GM12878 (cell line): Measurements from ENCODE around the gene AKAP7. TPM values are rescaled to one million over a fixed set of nuclear protein-coding genes. Genes with fewer than 3 reads are reported as not detected.

Experiments
- ATAC-seq: fragments of 200-7000 bp; cut with Tn5 transposase; 3 replicates; pipeline ENCODE4 v1.9.1; 2020; ENCODE audit warnings: mild to moderate bottlenecking, moderate library complexity
- BruUV-seq: library from RNA; stranded (reverse); fragments of 400-500 nt; replicated peaks from 2 replicates; lab custom pipeline; 2021; lab: Mats Ljungman, UMichigan
- CTCF ChIA-PET: fragments of 300-600 bp; sonication (Branson Sonifier 250); formaldehyde crosslinking; extraction: SDS; loops from one replicate; lab custom pipeline; 2021; ENCODE audit warnings: inconsistent platforms; lab: Yijun Ruan, JAX
- POLR2A ChIA-PET: fragments of 350-600 bp; formaldehyde crosslinking; extraction: SDS; loops from one replicate; lab custom pipeline; 2021; ENCODE audit warnings: inconsistent platforms; lab: Charles Lee
- RAD21 ChIA-PET: fragments of 300-600 bp; sonication (Branson Sonifier 250); formaldehyde crosslinking; loops from one replicate; lab custom pipeline; 2023; ENCODE audit warnings: antibody characterized with exemption; ENCODE audit not compliant: unreplicated experiment; lab: Charles Lee
- SMC1A ChIA-PET: fragments of 300-600 bp; sonication (Branson Sonifier 250); formaldehyde crosslinking; loops from one replicate; lab custom pipeline; 2023; ENCODE audit not compliant: unreplicated experiment, uncharacterized antibody; lab: Charles Lee
- DNase-seq: peaks from one replicate; pipeline ENCODE4 v3.0.0-alpha.2; 2011; ENCODE audit warnings: low read depth, low spot score
- FAIRE-seq: peaks from 3 replicates; lab custom pipeline; 2011; peaks lifted over from hg19 to GRCh38; lab: Jason Lieb, UNC
- H2AFZ ChIP-seq: 2 replicates; pipeline ENCODE4 v1.6.0; 2011; ENCODE audit warnings: low read depth, low read length, control low read depth; ENCODE audit not compliant: control insufficient read depth
- H3K27ac ChIP-seq: 2 replicates; pipeline ENCODE4 v1.5.1; 2011; ENCODE audit warnings: control low read depth; ENCODE audit not compliant: control insufficient read depth, insufficient read depth
- H3K27me3 ChIP-seq, 2 experiments: replicated peaks in 1 of 2; 2 replicates each; pipeline versions ENCODE4 v1.6.0 to v1.6.1; 2011; ENCODE audit warnings: low read length in 1 of 2; ENCODE audit not compliant: control insufficient read depth in 2 of 2, insufficient read depth in 2 of 2
- H3K36me3 ChIP-seq, 2 experiments: 2 replicates each; pipeline ENCODE4 v1.5.1; 2011; ENCODE audit warnings: low read length in 1 of 2; ENCODE audit not compliant: control insufficient read depth in 2 of 2, insufficient read depth in 2 of 2
- H3K4me1 ChIP-seq: 2 replicates; pipeline ENCODE4 v1.6.1; 2011; ENCODE audit warnings: mild to moderate bottlenecking, low read length, moderate library complexity, mixed read lengths; ENCODE audit not compliant: control insufficient read depth, insufficient read depth
- H3K4me2 ChIP-seq: 2 replicates; pipeline ENCODE4 v1.6.0; 2011; ENCODE audit warnings: control low read depth; ENCODE audit not compliant: control insufficient read depth, insufficient read depth
- H3K4me3 ChIP-seq: fragments of 200-600 bp; sonication (generic); 2 replicates; pipeline ENCODE4 v1.5.1; 2016
- H3K79me2 ChIP-seq: 2 replicates; pipeline ENCODE4 v1.6.0; 2011; ENCODE audit warnings: low read length; ENCODE audit not compliant: control insufficient read depth, insufficient read depth
- H3K9ac ChIP-seq: 2 replicates; pipeline ENCODE4 v1.8.0; 2011; ENCODE audit warnings: low read length, control low read depth, mixed read lengths; ENCODE audit not compliant: control insufficient read depth, insufficient read depth
- H3K9me3 ChIP-seq: replicated peaks from 3 replicates; pipeline ENCODE4 v1.5.1; 2011; ENCODE audit warnings: mild to moderate bottlenecking, low read length; ENCODE audit not compliant: control insufficient read depth, insufficient read depth
- H4K20me1 ChIP-seq: 2 replicates; pipeline ENCODE4 v1.6.0; 2011; ENCODE audit not compliant: control insufficient read depth, insufficient read depth
- EZH2 ChIP-seq: IDR thresholded peaks from 2 replicates; pipeline ENCODE4 v1.6.1; 2012; ENCODE audit warnings: low read depth, mild to moderate bottlenecking, control low read depth, inconsistent platforms, low read length, borderline replicate concordance; ENCODE audit not compliant: control insufficient read depth
- FOXK2 ChIP-seq: fragments of 450-650 bp; IDR thresholded peaks from 2 replicates; pipeline ENCODE4 v1.6.1; 2017; ENCODE audit warnings: mild to moderate bottlenecking, moderate library complexity
- RAD21 ChIP-seq: IDR thresholded peaks from 2 replicates; pipeline ENCODE4 v1.6.1; 2011; ENCODE audit warnings: mild to moderate bottlenecking, low read depth, low read length, moderate library complexity; ENCODE audit not compliant: insufficient read depth
- SMC3 ChIP-seq: IDR thresholded peaks from 2 replicates; pipeline ENCODE4 v1.6.1; 2011; ENCODE audit warnings: low read length, improper control_type of control experiment, borderline replicate concordance
- SPI1 ChIP-seq: IDR thresholded peaks from 2 replicates; pipeline ENCODE4 v1.6.1; 2011; ENCODE audit warnings: low read depth, mild to moderate bottlenecking, low read length, moderate library complexity, borderline replicate concordance; ENCODE audit not compliant: insufficient read depth
- SUZ12 ChIP-seq: fragments of 200-600 bp; sonication (generic); IDR thresholded peaks from one replicate; pipeline ENCODE4 v1.6.1; 2018; ENCODE audit warnings: antibody characterized with exemption, mild to moderate bottlenecking; ENCODE audit not compliant: unreplicated experiment
- TCF12 ChIP-seq: IDR thresholded peaks from 2 replicates; pipeline ENCODE4 v1.6.1; 2011; ENCODE audit warnings: low read depth, mild to moderate bottlenecking, low read length
- ZNF384 ChIP-seq: IDR thresholded peaks from 2 replicates; pipeline ENCODE4 v1.6.1; 2012; ENCODE audit warnings: low read depth, mild to moderate bottlenecking, low read length, improper control_type of control experiment, borderline replicate concordance
- WGBS: methylation state at CpG from one replicate; pipeline ENCODE4 v1.1.6; 2016; ENCODE audit warnings: low lambda C conversion rate; ENCODE audit not compliant: insufficient replicate concordance, insufficient coverage; ENCODE audit errors: missing lambda C conversion rate; 5-methylcytosine and 5-hydroxymethylcytosine counted together
- in situ Hi-C: fragments of 300-500 bp; cut with MboI; formaldehyde crosslinking; loops from 9 replicates; pipeline ENCODE4 v1.14.3; 2018; ENCODE audit warnings: mixed read lengths
- intact Hi-C: fragments of 100-400 bp; cut with micrococcal nuclease; formaldehyde crosslinking; loops from one replicate; pipeline ENCODE4 v1.14.2; 2022; ENCODE audit not compliant: unreplicated experiment
- polyA plus RNA-seq, 11 experiments: library from polyadenylated mRNA; depleted of rRNA in 4 of 11; unstranded in 6 of 11; stranded (reverse) in 5 of 11; fragments of >200 nt; fragmentation: Nextera tagmentation in 4 of 11; fragmentation: Illumina TruSeq in 1 of 11; extraction: Ambion mirVana in 4 of 11; extraction: Trizol in 1 of 11; gene quantifications; 1 replicate in 1 of 11; 2 replicates in 10 of 11; pipeline versions ENCODE4 v1.2.1 to v1.2.3, GENCODE V29; 2011 to 2016; ENCODE audit warnings: inconsistent platforms in 2 of 11, missing spikeins in 2 of 11, low read depth in 1 of 11
- total RNA-seq, 4 experiments: library from RNA; depleted of rRNA in 3 of 4; stranded (reverse); fragments of >200 nt in 3 of 4; fragmentation: Illumina TruSeq in 1 of 4; extraction: Trizol in 1 of 4; gene quantifications; 2 replicates each; pipeline versions ENCODE4 v1.2.1 to v1.2.3, GENCODE V29; 2013 to 2021
- TF ChIP-seq, protein P1 (sequence below): fragments of 450-650 bp; IDR thresholded peaks from 2 replicates; pipeline ENCODE4 v1.6.1; 2017; ENCODE audit warnings: low read depth, mild to moderate bottlenecking, moderate library complexity
- TF ChIP-seq, protein P2 (sequence below): fragments of 450-650 bp; IDR thresholded peaks from 2 replicates; pipeline ENCODE4 v1.6.1; 2017; ENCODE audit warnings: antibody characterized with exemption, mild to moderate bottlenecking, moderate library complexity
- TF ChIP-seq, protein P3 (sequence below), 3 experiments: IDR thresholded peaks in 2 of 3; conservative IDR thresholded peaks in 1 of 3; 2 replicates each; pipeline ENCODE4 v1.5.1; 2011; ENCODE audit warnings: low read depth in 3 of 3, low read length in 3 of 3, mild to moderate bottlenecking in 3 of 3, control low read depth in 2 of 3, moderate library complexity in 2 of 3, inconsistent platforms in 1 of 3, mixed read lengths in 1 of 3; ENCODE audit not compliant: control insufficient read depth in 2 of 3, insufficient read depth in 1 of 3; ENCODE audit errors: extremely low read depth in 1 of 3

The AKAP7 gene
- total and polyA plus RNA-seq, 10 of the 15 experiments (the other 5 are each of a cell fraction or from before 2014, with no cell fraction given) = 0.06 to 0.58 (median 0.28) TPM; not detected in 1

DNA sequence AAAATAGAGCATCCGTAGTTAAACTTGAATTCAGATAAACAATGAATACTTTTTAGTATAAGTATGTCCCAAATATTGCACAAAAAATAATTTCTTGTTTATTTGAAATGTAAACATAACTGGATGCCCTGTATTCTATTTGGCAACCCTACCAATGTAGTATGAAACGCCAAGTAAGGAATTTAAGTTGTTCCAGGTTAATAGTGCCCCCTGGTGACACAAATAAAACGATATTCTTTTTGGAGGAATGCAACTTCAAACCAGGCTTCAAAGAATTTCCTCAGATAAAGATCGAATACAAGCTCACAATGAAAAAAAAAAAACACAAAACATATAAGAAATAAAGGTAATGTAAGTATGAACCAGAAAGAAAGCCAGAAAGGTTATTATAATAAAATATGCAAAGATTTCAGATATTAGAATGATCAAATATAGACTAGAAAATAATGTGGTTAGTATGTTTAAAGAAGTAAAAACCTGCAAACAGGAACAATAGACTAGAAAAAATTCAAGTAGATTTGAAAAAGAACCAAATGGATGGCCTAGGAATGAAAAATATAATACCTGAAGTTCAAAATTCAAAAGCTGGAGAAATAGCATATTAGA lies 18.4 kb upstream of the AKAP7 start:
- RAD21 ChIA-PET = interaction anchor here (0.7 to 7.1 kb wide), 14 partner anchors 10 to 794 kb away, joined by 3 to 104 read pairs (median 6); no protein-coding TSS in a partner anchor
- no TSS peak for BruUV-seq
- no peaks in the 10 kb centered on the region for H3K9me3 ChIP-seq
- POLR2A ChIA-PET = interaction anchor here (0.6 kb wide), 1 partner anchor 243 kb away, joined by 5 read pairs; no protein-coding TSS in a partner anchor
- no peak overlapping the region for H3K9ac ChIP-seq
- no peaks in the 10 kb centered on the region for H3K27me3 ChIP-seq
- SMC1A ChIA-PET = interaction anchor here (0.7 to 14.6 kb wide), 21 partner anchors 9 to 795 kb away, joined by 3 to 301 read pairs (median 3); partner anchors contain the start of gene EPB41L2
- WGBS = 18% methylated on average over 4 of the region's 4 CpGs
- H3K36me3 ChIP-seq = no peaks in the 10 kb centered on the region
- peak; percentile 83 for ATAC-seq
- H3K4me2 ChIP-seq = no peak overlapping the region
- no peaks in the 10 kb centered on the region for H3K4me1 ChIP-seq
- H4K20me1 ChIP-seq = no peaks in the 10 kb centered on the region
- H3K4me3 ChIP-seq = no peak overlapping the region
- CTCF ChIA-PET = interaction anchor here (0.7 to 11.7 kb wide), 34 partner anchors 11 to 1095 kb away, joined by 3 to 365 read pairs (median 4); no protein-coding TSS in a partner anchor
- TF ChIP-seq, protein P1, sequence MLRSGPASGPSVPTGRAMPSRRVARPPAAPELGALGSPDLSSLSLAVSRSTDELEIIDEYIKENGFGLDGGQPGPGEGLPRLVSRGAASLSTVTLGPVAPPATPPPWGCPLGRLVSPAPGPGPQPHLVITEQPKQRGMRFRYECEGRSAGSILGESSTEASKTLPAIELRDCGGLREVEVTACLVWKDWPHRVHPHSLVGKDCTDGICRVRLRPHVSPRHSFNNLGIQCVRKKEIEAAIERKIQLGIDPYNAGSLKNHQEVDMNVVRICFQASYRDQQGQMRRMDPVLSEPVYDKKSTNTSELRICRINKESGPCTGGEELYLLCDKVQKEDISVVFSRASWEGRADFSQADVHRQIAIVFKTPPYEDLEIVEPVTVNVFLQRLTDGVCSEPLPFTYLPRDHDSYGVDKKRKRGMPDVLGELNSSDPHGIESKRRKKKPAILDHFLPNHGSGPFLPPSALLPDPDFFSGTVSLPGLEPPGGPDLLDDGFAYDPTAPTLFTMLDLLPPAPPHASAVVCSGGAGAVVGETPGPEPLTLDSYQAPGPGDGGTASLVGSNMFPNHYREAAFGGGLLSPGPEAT = no peak
- TF ChIP-seq FOXK2 = no peak
- TF ChIP-seq, protein P2, sequence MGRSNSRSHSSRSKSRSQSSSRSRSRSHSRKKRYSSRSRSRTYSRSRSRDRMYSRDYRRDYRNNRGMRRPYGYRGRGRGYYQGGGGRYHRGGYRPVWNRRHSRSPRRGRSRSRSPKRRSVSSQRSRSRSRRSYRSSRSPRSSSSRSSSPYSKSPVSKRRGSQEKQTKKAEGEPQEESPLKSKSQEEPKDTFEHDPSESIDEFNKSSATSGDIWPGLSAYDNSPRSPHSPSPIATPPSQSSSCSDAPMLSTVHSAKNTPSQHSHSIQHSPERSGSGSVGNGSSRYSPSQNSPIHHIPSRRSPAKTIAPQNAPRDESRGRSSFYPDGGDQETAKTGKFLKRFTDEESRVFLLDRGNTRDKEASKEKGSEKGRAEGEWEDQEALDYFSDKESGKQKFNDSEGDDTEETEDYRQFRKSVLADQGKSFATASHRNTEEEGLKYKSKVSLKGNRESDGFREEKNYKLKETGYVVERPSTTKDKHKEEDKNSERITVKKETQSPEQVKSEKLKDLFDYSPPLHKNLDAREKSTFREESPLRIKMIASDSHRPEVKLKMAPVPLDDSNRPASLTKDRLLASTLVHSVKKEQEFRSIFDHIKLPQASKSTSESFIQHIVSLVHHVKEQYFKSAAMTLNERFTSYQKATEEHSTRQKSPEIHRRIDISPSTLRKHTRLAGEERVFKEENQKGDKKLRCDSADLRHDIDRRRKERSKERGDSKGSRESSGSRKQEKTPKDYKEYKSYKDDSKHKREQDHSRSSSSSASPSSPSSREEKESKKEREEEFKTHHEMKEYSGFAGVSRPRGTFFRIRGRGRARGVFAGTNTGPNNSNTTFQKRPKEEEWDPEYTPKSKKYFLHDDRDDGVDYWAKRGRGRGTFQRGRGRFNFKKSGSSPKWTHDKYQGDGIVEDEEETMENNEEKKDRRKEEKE = no peak
- no peak for TF ChIP-seq SPI1
- no peak for TF ChIP-seq TCF12
- TF ChIP-seq EZH2 = no peak
- peak; percentile 78; the same call in 1 of the 2 replicates for TF ChIP-seq SMC3
- TF ChIP-seq RAD21 = peak; percentile 85
- TF ChIP-seq, protein P3, sequence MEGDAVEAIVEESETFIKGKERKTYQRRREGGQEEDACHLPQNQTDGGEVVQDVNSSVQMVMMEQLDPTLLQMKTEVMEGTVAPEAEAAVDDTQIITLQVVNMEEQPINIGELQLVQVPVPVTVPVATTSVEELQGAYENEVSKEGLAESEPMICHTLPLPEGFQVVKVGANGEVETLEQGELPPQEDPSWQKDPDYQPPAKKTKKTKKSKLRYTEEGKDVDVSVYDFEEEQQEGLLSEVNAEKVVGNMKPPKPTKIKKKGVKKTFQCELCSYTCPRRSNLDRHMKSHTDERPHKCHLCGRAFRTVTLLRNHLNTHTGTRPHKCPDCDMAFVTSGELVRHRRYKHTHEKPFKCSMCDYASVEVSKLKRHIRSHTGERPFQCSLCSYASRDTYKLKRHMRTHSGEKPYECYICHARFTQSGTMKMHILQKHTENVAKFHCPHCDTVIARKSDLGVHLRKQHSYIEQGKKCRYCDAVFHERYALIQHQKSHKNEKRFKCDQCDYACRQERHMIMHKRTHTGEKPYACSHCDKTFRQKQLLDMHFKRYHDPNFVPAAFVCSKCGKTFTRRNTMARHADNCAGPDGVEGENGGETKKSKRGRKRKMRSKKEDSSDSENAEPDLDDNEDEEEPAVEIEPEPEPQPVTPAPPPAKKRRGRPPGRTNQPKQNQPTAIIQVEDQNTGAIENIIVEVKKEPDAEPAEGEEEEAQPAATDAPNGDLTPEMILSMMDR (IDR thresholded peaks at IDR 0.05 in 2 of 3, conservative IDR thresholded peaks at IDR 0.05 in 1 of 3; ENCODE audit: control insufficient read depth in 2 of 3, extremely low read depth in 1 of 3, insufficient read depth in 1 of 3, low read depth in 3 of 3, low read length in 3 of 3) = peak; percentile 2 to 51 (median 31); a peak in 3 of 6 replicates
- no peak for TF ChIP-seq SUZ12
- 0 out of 2 replicates have a peak, but pooled peaks have one; percentile 9 for TF ChIP-seq ZNF384
- peak; percentile 79 for FAIRE-seq
- H2AFZ ChIP-seq = no peak overlapping the region
- in situ Hi-C loops = loop anchor here (5.0 kb wide), 1 partner anchor 230 kb away; no protein-coding TSS in a partner anchor
- no peak overlapping the region for H3K27ac ChIP-seq
- intact Hi-C loops = loop anchor here (1.0 to 5.0 kb wide), 2 partner anchors 170 to 232 kb away; no protein-coding TSS in a partner anchor
- DNase-seq = no peak
- no peaks in the 10 kb centered on the region for H3K79me2 ChIP-seq
